ENCODE results near the gene UCK2. TPM values are rescaled to one million over a fixed set of nuclear protein-coding genes. Genes with fewer than 3 reads are reported as not detected.

Gene UCK2
- total and polyA plus RNA-seq, 2 experiments from 2014 or later, result 101 to 149 TPM

DNA sequence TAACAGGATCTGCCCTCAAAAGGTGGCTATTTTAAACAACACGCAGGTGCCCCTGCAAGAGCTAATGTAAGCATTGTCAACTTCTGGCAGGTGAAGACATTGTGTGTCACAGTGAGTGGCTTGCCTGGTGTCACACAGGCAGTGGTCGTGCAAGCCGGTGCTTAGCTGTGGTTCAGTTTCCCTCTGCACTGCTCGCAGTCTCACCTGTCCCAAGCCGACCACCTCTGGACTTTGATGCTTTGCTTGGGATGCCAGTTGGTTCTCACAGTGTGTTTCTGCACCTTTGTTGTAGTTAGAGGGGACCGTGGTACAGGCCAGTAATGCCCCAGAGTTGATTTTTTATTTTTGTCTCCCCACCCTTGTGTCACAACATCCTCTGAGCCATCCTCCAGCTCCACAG lies 85.2 kb downstream of the UCK2 start:
- DNase-seq (ENCODE audit: low spot score) (no peak), ATAC-seq (no peak; the same call in 2 of the 3 replicates)
- Histone ChIP-seq H3K79me2 (replicated peaks; ENCODE audit: insufficient read depth) (no peaks in the 10 kb centered on the region), H3K4me1 (ENCODE audit: insufficient read depth) (no peaks in the 10 kb centered on the region), H3K9me2 (ENCODE audit: insufficient read depth) (no peaks in the 10 kb centered on the region), H3K4me2 (no peak overlapping the region), H3K4me3 (no peak overlapping the region), H3F3A (replicated peaks; ENCODE audit: low read depth) (0 out of 2 replicates have a peak, but pooled peaks cover 3% of the 10 kb centered on the region), H3K27me3 (ENCODE audit: insufficient read depth) (no peaks in the 10 kb centered on the region), H4K20me1 (replicated peaks; ENCODE audit: insufficient read depth) (peaks cover 4% of the 10 kb centered on the region), H2AFZ (no peak overlapping the region), H3K36me3 (ENCODE audit: insufficient read depth) (peaks cover 10% of the 10 kb centered on the region), H3K27ac (ENCODE audit: low read depth) (peak overlapping the region; percentile 45; the same call in 1 of the 2 replicates)
- H3K27me3 Mint-ChIP-seq (ENCODE audit: insufficient read depth, low read depth, poor library complexity), result peaks cover 18% of the 10 kb centered on the region
- no peaks in the 10 kb centered on the region; the same call in 2 of the 3 replicates for H3K9me3 Mint-ChIP-seq
- no peak for TF ChIP-seq ZNF462 (CRISPR knock-in tag; IDR thresholded peaks at IDR 0.05)
- TF ChIP-seq, protein P1, sequence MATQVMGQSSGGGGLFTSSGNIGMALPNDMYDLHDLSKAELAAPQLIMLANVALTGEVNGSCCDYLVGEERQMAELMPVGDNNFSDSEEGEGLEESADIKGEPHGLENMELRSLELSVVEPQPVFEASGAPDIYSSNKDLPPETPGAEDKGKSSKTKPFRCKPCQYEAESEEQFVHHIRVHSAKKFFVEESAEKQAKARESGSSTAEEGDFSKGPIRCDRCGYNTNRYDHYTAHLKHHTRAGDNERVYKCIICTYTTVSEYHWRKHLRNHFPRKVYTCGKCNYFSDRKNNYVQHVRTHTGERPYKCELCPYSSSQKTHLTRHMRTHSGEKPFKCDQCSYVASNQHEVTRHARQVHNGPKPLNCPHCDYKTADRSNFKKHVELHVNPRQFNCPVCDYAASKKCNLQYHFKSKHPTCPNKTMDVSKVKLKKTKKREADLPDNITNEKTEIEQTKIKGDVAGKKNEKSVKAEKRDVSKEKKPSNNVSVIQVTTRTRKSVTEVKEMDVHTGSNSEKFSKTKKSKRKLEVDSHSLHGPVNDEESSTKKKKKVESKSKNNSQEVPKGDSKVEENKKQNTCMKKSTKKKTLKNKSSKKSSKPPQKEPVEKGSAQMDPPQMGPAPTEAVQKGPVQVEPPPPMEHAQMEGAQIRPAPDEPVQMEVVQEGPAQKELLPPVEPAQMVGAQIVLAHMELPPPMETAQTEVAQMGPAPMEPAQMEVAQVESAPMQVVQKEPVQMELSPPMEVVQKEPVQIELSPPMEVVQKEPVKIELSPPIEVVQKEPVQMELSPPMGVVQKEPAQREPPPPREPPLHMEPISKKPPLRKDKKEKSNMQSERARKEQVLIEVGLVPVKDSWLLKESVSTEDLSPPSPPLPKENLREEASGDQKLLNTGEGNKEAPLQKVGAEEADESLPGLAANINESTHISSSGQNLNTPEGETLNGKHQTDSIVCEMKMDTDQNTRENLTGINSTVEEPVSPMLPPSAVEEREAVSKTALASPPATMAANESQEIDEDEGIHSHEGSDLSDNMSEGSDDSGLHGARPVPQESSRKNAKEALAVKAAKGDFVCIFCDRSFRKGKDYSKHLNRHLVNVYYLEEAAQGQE (IDR thresholded peaks at IDR 0.05; ENCODE audit: unreplicated experiment), result no peak
- TF ChIP-seq STAT1 (IDR thresholded peaks at IDR 0.05; ENCODE audit: unreplicated experiment), result no peak
- no peak for TF ChIP-seq POLR2AphosphoS5 (IDR thresholded peaks at IDR 0.05; ENCODE audit: low read depth)
- no peak for TF ChIP-seq ZNF331 (CRISPR knock-in tag; IDR thresholded peaks at IDR 0.05; ENCODE audit: low read depth)
- TF ChIP-seq CTCF (conservative IDR thresholded peaks at IDR 0.05; ENCODE audit: low read depth in 2 of 2), result no peak
- no peak for TF ChIP-seq NANOG (IDR thresholded peaks at IDR 0.05; ENCODE audit: borderline replicate concordance)
- TF ChIP-seq EZH2phosphoT487 (IDR thresholded peaks at IDR 0.05; ENCODE audit: unreplicated experiment), result no peak
- no peak for TF ChIP-seq EZH2 (IDR thresholded peaks at IDR 0.05; ENCODE audit: low read depth, unreplicated experiment)
- no peak for TF ChIP-seq JUNB (IDR thresholded peaks at IDR 0.05; ENCODE audit: unreplicated experiment)
- TF ChIP-seq CREB1 (CRISPR knock-in tag; IDR thresholded peaks at IDR 0.05; ENCODE audit: low read depth), result no peak
- TF ChIP-seq ZNF114 (CRISPR knock-in tag; IDR thresholded peaks at IDR 0.05), result no peak
- TF ChIP-seq, protein P2, sequence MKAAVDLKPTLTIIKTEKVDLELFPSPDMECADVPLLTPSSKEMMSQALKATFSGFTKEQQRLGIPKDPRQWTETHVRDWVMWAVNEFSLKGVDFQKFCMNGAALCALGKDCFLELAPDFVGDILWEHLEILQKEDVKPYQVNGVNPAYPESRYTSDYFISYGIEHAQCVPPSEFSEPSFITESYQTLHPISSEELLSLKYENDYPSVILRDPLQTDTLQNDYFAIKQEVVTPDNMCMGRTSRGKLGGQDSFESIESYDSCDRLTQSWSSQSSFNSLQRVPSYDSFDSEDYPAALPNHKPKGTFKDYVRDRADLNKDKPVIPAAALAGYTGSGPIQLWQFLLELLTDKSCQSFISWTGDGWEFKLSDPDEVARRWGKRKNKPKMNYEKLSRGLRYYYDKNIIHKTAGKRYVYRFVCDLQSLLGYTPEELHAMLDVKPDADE (IDR thresholded peaks at IDR 0.05), result no peak
- peaks cover 2% of the 10 kb centered on the region; the same call in 1 of the 3 replicates for H3K4me1 Mint-ChIP-seq
- no peak overlapping the region for H3K4me3 Mint-ChIP-seq
- peak overlapping the region; percentile 45 for H3K27ac Mint-ChIP-seq
- H3K36me3 Mint-ChIP-seq (ENCODE audit: low read depth), result peaks cover 27% of the 10 kb centered on the region
